RWPE1 (cell line): ENCODE data around the gene SH3BGRL.

Experiments used
- CTCF ChIA-PET: fragments of 350-600 bp; sonication (Branson Sonifier 250); formaldehyde crosslinking; extraction: SDS; loops from one replicate; lab custom pipeline; 2021; lab: Yijun Ruan, JAX
- POLR2A ChIA-PET: fragments of 400-600 bp; formaldehyde crosslinking; extraction: SDS; loops from one replicate; lab custom pipeline; 2020; ENCODE audit warnings: antibody characterized with exemption; ENCODE audit not compliant: low non-redundant PET; lab: Yijun Ruan, JAX
- DNase-seq: peaks from one replicate; pipeline ENCODE4 v3.0.0; 2012; ENCODE audit warnings: low spot score
- H3K27ac ChIP-seq: fragments of 450-650 bp; 2 replicates; pipeline ENCODE4 v1.5.1; 2017
- CTCF ChIP-seq: fragments of 450-650 bp; conservative IDR thresholded peaks from 2 replicates; pipeline ENCODE4 v1.5.1; 2017; ENCODE audit warnings: low read depth, mild to moderate bottlenecking

The SH3BGRL gene

DNA sequence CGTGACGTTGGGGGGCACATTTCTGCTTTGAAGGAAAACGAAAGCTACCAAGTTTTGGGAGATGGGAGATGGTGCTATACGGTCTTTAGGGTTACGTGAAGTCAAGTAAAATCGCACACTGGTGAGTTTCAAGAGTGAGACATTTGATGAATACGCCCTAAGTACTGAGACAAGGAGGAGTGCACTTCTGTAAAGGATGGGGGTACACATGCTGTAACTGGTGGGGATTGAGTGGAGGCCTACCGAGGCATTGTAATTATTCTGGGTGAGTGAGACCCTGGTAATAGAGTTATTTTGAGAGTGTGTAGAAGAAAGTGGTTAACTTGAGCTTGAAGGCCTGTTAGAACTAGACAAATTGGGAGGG is 536 bp downstream of the SH3BGRL start:
- ChIA-PET CTCF (no interaction called here), POLR2A (no interaction called here)
- no peak for TF ChIP-seq CTCF
- DNase-seq = no peak
- peak overlapping the region; percentile 77; the same call in 1 of the 2 replicates for H3K27ac ChIP-seq

GRCh38 chrX:81202943-81203342 is 1.0 kb downstream of the SH3BGRL start:
- no peak for DNase-seq
- ChIA-PET POLR2A (no interaction called here), CTCF (no interaction called here)
- no peak for TF ChIP-seq CTCF
- H3K27ac ChIP-seq = no peak overlapping the region

DNA sequence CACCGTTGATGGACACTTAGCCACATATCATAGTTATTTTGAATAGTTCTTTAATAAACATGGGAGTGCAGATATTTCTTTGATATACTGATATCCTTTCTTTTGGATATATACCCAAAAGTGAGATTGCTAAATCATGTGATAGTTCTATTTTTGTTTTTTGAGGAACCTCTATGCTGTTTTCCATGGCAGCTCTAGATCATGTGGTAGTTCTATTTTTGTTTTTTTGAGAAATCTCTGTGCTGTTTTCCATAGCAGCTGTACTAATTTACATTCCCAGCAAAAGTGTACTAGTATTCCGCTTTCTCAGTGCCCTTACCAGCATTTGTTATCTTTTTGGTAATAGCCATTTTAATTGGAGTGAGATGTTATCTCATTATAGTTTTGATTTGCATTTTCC is 3.6 kb downstream of the SH3BGRL start:
- no peak overlapping the region for H3K27ac ChIP-seq
- ChIA-PET POLR2A (no interaction called here), CTCF (no interaction called here)
- DNase-seq = no peak
- TF ChIP-seq CTCF = no peak

DNA sequence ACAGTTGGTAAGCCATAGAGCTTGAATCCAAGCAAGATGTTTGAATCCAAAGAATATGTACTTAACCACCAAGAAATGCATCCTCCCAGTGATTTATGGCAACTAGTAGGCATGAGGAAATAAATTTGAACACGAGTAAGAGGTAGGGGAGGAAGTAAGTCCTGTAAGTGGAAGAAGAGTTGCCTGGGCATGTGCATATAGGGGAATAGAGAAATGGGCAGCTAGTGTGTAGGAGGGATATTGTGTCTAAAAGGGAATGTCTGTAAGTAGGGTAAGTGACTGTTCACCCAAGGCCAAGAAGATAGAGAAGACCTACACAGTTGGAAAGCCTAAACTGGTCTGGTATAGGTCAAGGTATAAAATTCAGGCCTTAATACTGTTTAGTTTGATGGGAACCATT is 4.6 kb downstream of the SH3BGRL start:
- no peak overlapping the region for H3K27ac ChIP-seq
- ChIA-PET POLR2A (no interaction called here), CTCF (no interaction called here)
- DNase-seq = no peak
- no peak for TF ChIP-seq CTCF

- no peak for TF ChIP-seq CTCF
- ChIA-PET POLR2A (no interaction called here), CTCF (no interaction called here)
- DNase-seq = no peak
- H3K27ac ChIP-seq = no peak overlapping the region
Measured at GRCh38 chrX:81208916-81209315, 7.0 kb downstream of the SH3BGRL start.

GRCh38 chrX:81215685-81216084 is 13.8 kb downstream of the SH3BGRL start:
- CTCF ChIA-PET = no interaction called here
- POLR2A ChIA-PET = no interaction called here
- no peak for DNase-seq
- no peak overlapping the region for H3K27ac ChIP-seq
- TF ChIP-seq CTCF = no peak

DNA sequence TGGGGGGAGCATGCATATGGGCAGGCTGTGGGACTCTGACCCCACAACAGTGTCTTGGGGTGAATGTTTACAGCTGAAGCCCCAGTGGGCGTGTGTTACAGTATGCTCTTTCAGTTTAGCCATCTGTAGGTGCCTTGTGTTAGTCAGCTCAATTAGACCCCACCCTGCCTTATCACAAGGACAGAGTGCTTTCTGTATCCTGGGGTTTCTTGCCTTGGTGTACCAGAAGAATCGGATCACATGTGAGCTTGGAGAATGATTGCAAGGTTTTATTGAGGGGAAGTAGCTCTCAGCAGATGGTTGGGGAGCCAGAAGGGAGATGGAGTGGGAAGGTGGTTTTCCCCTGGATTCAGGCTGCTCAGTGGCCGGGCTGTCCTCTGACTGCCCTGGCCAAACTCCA is 27.3 kb downstream of the SH3BGRL start:
- ChIA-PET CTCF (no interaction called here), POLR2A (no interaction called here)
- no peak for TF ChIP-seq CTCF
- no peak for DNase-seq
- no peak overlapping the region for H3K27ac ChIP-seq
